Prostate gland (tissue), 2 donors: ENCODE measurements around the gene TAF4.

Experiments used
- POLR2A ChIP-seq: fragments of 450-650 bp; IDR thresholded peaks from one replicate; pipeline ENCODE4 v1.6.1; 2016; ENCODE audit warnings: antibody characterized with exemption, mild to moderate bottlenecking
- TF ChIP-seq, protein P1 (sequence below), 4 experiments: fragments of 200-600 bp in 2 of 4; fragments of 450-650 bp in 2 of 4; sonication (generic) in 2 of 4; IDR thresholded peaks; 1 replicate in 3 of 4; 2 replicates in 1 of 4; pipeline ENCODE4 v1.5.1; 2016 to 2019; ENCODE audit warnings: antibody characterized with exemption in 4 of 4, mild to moderate bottlenecking in 2 of 4, moderate library complexity in 2 of 4

- TF ChIP-seq, protein P1, sequence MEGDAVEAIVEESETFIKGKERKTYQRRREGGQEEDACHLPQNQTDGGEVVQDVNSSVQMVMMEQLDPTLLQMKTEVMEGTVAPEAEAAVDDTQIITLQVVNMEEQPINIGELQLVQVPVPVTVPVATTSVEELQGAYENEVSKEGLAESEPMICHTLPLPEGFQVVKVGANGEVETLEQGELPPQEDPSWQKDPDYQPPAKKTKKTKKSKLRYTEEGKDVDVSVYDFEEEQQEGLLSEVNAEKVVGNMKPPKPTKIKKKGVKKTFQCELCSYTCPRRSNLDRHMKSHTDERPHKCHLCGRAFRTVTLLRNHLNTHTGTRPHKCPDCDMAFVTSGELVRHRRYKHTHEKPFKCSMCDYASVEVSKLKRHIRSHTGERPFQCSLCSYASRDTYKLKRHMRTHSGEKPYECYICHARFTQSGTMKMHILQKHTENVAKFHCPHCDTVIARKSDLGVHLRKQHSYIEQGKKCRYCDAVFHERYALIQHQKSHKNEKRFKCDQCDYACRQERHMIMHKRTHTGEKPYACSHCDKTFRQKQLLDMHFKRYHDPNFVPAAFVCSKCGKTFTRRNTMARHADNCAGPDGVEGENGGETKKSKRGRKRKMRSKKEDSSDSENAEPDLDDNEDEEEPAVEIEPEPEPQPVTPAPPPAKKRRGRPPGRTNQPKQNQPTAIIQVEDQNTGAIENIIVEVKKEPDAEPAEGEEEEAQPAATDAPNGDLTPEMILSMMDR (IDR thresholded peaks at IDR 0.05), result no peak
- TF ChIP-seq POLR2A, result no peak
These were observed 127.5 kb downstream of the TAF4 start for GRCh38 chr20:61937963-61938838.
